Measurements from ENCODE around the gene EGFR.
A peak's percentile ranks its signal among the peaks of the same experiment; 100 is the strongest.

EGFR gene

GRCh38 chr7:55086413-55087201 is 67.8 kb downstream of the EGFR start:
- H3K27ac ChIP-seq (ENCODE audit: low read length) = 0 out of 2 replicates have a peak overlapping the region, but pooled peaks have one; percentile 14
- no peak overlapping the region for H2AFZ ChIP-seq (ENCODE audit: low read depth, low read length)
- ATAC-seq (ENCODE audit: insufficient read depth, low read depth) (peak; percentile 94), DNase-seq (peak; percentile 84)
- no peaks in the 10 kb centered on the region for H3K36me3 ChIP-seq (ENCODE audit: insufficient read depth, low read length)
- H3K9ac ChIP-seq (ENCODE audit: low read depth, low read length) = no peak overlapping the region
- peak overlapping the region; percentile 53 for H3K4me2 ChIP-seq (ENCODE audit: insufficient read depth, low read length)
- peak overlapping the region in 1 of 2 experiments; percentile 33; a peak in 1 of 4 replicates for H3K4me3 ChIP-seq (ENCODE audit: low read depth in 1 of 2, low read length in 2 of 2)
- peaks cover 29% of the 10 kb centered on the region for H3K27me3 ChIP-seq (ENCODE audit: insufficient read depth, low read length, poor library complexity)
- H3K4me1 ChIP-seq (ENCODE audit: insufficient read depth, low read length) = peaks cover 36% of the 10 kb centered on the region
- H4K20me1 ChIP-seq (ENCODE audit: insufficient read depth, low read length) = no peaks in the 10 kb centered on the region
- H3K79me2 ChIP-seq (ENCODE audit: insufficient read depth, low read length) = no peaks in the 10 kb centered on the region
- TF ChIP-seq EZH2 (IDR thresholded peaks at IDR 0.05; ENCODE audit: borderline replicate concordance, low read depth, low read length, severe bottlenecking) = no peak
- TF ChIP-seq CTCF (IDR thresholded peaks at IDR 0.05; ENCODE audit: borderline replicate concordance, extremely low read depth, low read length, poor library complexity, severe bottlenecking) = no peak
- H3K9me3 ChIP-seq (ENCODE audit: insufficient read depth, low read length, severe bottlenecking) = no peaks in the 10 kb centered on the region

DNA sequence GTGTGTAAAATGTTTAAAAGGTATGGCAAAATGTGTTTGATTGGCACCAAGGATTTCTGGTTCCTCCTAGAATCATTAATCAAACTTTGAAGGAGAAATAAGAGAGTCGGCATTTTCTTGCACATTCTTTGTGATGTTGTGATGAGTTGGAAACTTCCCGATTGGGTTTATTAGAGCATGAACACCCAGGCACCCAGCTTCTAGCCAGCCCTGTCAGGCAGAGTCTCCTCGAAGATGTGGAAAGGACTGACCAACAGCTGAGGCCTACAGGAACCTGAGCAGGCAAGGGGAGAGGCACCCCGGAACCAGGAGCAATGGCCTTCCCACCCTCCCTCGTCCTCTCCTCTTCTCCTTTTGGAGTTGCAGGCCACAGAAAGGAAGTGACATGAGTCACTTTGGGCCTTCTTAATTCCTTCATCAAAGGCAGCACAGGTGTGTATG is 68.7 kb downstream of the EGFR start:
- Histone ChIP-seq H3K36me3 (ENCODE audit: insufficient read depth, low read length) (no peaks in the 10 kb centered on the region), H3K4me2 (ENCODE audit: insufficient read depth, low read length) (peak overlapping the region; percentile 53), H3K9ac (ENCODE audit: low read depth, low read length) (no peak overlapping the region), H3K79me2 (ENCODE audit: insufficient read depth, low read length) (no peaks in the 10 kb centered on the region), H4K20me1 (ENCODE audit: insufficient read depth, low read length) (no peaks in the 10 kb centered on the region), H3K4me3 (ENCODE audit: low read depth in 1 of 2, low read length in 2 of 2) (0 out of 4 replicates have a peak overlapping the region, but pooled peaks of 1 of the 2 experiments have one; percentile 9), H3K9me3 (ENCODE audit: insufficient read depth, low read length, severe bottlenecking) (no peaks in the 10 kb centered on the region), H3K27me3 (ENCODE audit: insufficient read depth, low read length, poor library complexity) (peaks cover 22% of the 10 kb centered on the region), H3K4me1 (ENCODE audit: insufficient read depth, low read length) (peaks cover 36% of the 10 kb centered on the region), H3K27ac (ENCODE audit: low read length) (no peak overlapping the region), H2AFZ (ENCODE audit: low read depth, low read length) (no peak overlapping the region)
- TF ChIP-seq EZH2 (IDR thresholded peaks at IDR 0.05; ENCODE audit: borderline replicate concordance, low read depth, low read length, severe bottlenecking) (no peak), CTCF (IDR thresholded peaks at IDR 0.05; ENCODE audit: borderline replicate concordance, extremely low read depth, low read length, poor library complexity, severe bottlenecking) (no peak)
- DNase-seq (no peak), ATAC-seq (ENCODE audit: insufficient read depth, low read depth) (no peak)

DNA sequence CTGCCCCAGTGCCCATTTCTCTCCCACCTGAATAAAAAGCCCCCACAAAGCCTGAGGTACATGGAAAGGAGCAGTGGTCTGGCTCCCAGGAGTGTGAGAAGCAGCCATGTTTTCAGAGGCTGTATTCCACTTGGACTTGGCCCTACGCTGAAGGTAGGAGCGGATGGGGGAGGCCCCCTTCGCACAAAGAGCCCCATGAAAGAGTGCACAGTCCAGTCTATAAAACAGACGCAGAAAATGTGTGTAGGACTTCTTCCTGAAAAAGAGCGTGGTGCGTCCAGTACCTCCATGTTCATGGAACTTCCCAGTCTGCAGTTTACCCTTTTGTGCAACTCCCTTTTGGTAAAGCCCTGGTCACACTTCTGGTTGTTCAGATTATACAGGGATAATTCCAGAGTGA is 69.3 kb downstream of the EGFR start:
- Histone ChIP-seq H3K9ac (ENCODE audit: low read depth, low read length) (no peak overlapping the region), H3K79me2 (ENCODE audit: insufficient read depth, low read length) (no peaks in the 10 kb centered on the region), H2AFZ (ENCODE audit: low read depth, low read length) (no peak overlapping the region), H3K27ac (ENCODE audit: low read length) (no peak overlapping the region), H3K4me3 (ENCODE audit: low read depth in 1 of 2, low read length in 2 of 2) (no peak overlapping the region), H3K9me3 (ENCODE audit: insufficient read depth, low read length, severe bottlenecking) (no peaks in the 10 kb centered on the region), H4K20me1 (ENCODE audit: insufficient read depth, low read length) (no peaks in the 10 kb centered on the region), H3K27me3 (ENCODE audit: insufficient read depth, low read length, poor library complexity) (peaks cover 16% of the 10 kb centered on the region), H3K4me1 (ENCODE audit: insufficient read depth, low read length) (peaks cover 36% of the 10 kb centered on the region), H3K4me2 (ENCODE audit: insufficient read depth, low read length) (no peak overlapping the region), H3K36me3 (ENCODE audit: insufficient read depth, low read length) (no peaks in the 10 kb centered on the region)
- TF ChIP-seq EZH2 (IDR thresholded peaks at IDR 0.05; ENCODE audit: borderline replicate concordance, low read depth, low read length, severe bottlenecking) (no peak), CTCF (IDR thresholded peaks at IDR 0.05; ENCODE audit: borderline replicate concordance, extremely low read depth, low read length, poor library complexity, severe bottlenecking) (no peak)
- ATAC-seq (ENCODE audit: insufficient read depth, low read depth) = no peak
- no peak for DNase-seq
